Prostate gland (tissue), 2 donors: ENCODE results near the gene ATP6V1C2.

Experiments used
- POLR2A ChIP-seq: fragments of 450-650 bp; IDR thresholded peaks from one replicate; pipeline ENCODE4 v1.6.1; 2016; ENCODE audit warnings: antibody characterized with exemption, mild to moderate bottlenecking
- POLR2AphosphoS5 ChIP-seq: sonication (generic); formaldehyde crosslinking; IDR thresholded peaks from one replicate; pipeline ENCODE4 v1.6.1; 2017; ENCODE audit warnings: antibody characterized with exemption
- TF ChIP-seq, protein P1 (sequence below), 4 experiments: fragments of 200-600 bp in 2 of 4; fragments of 450-650 bp in 2 of 4; sonication (generic) in 2 of 4; IDR thresholded peaks; 1 replicate in 3 of 4; 2 replicates in 1 of 4; pipeline ENCODE4 v1.5.1; 2016 to 2019; ENCODE audit warnings: antibody characterized with exemption in 4 of 4, mild to moderate bottlenecking in 2 of 4, moderate library complexity in 2 of 4

DNA sequence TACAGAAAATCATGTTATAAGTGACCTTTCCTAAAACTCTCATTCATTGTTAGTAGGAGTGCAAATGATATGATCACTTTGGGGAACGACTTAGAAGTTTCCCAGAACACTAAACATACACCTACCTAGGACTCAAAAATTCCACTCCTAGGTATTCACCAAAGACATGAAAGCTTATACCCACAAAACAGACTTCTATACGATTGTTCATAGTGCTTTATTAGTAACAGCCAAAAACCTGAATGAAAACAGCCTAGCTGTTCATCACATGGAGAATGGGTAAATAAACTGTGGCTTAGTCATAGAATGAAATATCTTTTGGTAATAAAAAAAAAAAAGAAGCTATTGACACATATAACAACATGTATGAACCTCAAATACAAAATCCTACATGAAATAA is 40.5 kb upstream of the ATP6V1C2 start:
- TF ChIP-seq, protein P1, sequence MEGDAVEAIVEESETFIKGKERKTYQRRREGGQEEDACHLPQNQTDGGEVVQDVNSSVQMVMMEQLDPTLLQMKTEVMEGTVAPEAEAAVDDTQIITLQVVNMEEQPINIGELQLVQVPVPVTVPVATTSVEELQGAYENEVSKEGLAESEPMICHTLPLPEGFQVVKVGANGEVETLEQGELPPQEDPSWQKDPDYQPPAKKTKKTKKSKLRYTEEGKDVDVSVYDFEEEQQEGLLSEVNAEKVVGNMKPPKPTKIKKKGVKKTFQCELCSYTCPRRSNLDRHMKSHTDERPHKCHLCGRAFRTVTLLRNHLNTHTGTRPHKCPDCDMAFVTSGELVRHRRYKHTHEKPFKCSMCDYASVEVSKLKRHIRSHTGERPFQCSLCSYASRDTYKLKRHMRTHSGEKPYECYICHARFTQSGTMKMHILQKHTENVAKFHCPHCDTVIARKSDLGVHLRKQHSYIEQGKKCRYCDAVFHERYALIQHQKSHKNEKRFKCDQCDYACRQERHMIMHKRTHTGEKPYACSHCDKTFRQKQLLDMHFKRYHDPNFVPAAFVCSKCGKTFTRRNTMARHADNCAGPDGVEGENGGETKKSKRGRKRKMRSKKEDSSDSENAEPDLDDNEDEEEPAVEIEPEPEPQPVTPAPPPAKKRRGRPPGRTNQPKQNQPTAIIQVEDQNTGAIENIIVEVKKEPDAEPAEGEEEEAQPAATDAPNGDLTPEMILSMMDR (IDR thresholded peaks at IDR 0.05): no peak
- TF ChIP-seq POLR2A: no peak
- TF ChIP-seq POLR2AphosphoS5: no peak
